GM19463 (cell line): ENCODE measurements around the gene SIX3.

Experiments
- ATAC-seq: cut with Tn5 transposase; IDR thresholded peaks from one replicate; pipeline ENCODE4 v1.9.1; 2021; ENCODE audit warnings: mild to moderate bottlenecking, moderate library complexity; ENCODE audit not compliant: unreplicated experiment

The SIX3 gene

DNA sequence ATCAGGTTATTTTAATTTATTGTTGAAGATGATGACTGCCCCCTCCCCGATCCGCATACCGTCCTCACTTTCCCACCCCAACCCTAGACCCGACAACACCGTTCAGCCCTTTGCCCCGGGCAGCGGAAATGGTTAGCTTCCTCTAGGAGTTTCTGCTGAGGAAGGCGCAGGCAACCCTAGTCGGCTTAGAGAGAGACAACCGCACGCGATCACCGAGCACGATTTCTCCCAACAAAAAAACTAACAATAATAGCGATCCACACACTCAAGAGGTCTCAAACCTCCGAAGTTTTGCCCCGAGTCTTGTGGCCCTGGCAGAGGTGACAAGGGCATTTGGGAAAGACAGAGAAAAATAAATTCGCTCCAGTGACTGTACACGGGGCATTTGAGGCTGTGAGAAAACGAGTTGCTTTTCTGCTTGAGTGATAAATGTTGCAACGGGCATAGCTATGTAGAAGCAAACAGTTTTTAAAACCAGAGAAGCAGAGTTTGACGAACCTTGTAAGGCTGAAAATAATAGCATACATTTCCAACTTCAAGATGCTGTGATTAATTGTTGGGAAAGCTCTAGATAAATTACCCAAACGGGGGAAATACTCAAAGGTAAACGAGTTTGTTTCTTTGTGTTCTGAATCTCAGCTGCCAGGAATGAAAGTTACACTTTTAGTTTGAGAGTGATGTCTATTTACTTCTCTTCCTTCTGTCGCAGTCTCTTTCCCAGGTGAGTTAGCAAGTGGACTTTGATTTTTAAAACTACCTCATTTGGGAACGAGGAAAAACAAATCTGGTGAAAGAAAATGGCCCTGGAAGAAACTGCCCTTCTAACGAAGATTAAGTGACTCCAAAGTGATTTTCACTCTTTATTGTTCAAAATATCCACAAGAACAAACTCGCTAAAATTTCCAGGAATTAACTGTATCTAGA, 11.0 kb upstream of the SIX3 start:
- ATAC-seq: no peak

- ATAC-seq: no peak
Observed at GRCh38 chr2:44931198-44931780, 10.2 kb upstream of the SIX3 start.

GRCh38 chr2:44932079-44932478, 9.4 kb upstream of the SIX3 start:
- no peak for ATAC-seq

DNA sequence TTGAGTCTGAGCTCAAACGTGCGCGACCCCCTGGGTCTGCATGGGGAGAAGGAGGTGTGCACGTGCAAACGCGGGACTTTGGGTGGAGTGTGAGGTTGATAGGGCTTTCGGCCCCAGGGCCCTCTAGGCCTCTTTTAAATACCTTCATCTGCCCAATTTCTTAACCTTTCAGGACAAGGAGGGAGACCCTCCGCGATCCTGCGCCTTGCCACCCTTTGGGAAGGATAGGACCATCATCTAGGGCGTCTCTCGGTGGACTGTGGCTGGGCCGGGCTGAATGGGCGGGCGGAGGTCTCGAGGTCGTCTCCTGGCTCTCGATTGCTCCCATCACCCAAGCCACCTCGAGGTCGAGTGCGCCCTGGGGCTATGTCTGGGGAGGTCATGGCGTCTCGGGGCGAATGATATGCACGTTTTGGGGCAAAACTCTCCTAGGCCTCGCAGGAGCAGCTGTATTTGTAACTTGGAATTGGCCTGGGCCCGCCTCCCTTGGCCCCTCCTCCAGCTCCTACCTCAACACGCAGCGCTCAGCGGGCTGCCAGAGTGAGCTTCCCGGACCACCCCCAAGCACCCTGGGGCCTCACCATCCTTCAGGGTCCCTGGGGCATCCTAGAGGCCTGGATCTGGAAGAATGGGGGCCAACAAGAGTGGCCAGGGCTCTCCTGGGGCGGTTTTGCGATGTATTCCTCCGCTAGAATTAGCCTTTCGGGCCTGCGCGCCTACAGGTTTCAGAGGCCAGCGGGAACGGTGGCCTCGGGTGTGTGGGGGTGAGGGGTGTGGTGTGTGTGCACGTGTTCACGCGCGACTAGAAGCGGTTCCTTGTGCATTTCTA, 8.7 kb upstream of the SIX3 start:
- no peak for ATAC-seq

DNA sequence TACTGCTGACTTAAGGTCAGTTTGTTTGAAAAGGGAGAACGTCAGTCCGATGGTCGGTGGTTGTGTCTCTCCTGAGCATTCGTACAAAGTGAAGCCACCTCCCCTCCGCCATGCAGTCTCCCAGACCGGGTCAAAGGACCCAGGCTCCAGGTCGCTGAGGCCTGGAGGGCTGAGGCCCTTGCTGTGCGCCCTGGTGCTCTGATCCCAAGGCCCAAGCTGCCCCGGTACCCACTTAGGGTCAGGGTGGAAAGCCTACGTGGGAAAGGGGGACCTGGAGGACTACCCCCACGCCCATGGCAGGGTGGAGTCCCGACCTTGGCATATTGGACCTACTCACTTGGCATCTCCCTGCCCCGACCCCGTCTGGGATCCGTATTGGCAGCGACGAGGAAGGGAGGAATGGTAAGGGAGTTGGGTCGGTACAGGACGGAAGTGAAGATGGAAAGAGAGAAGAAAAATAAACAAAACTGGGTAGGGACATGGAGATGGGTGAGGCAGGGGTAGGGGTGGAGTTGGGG, 8.0 kb upstream of the SIX3 start:
- ATAC-seq: no peak

GRCh38 chr2:44934038-44934982, 7.2 kb upstream of the SIX3 start:
- no peak for ATAC-seq

DNA sequence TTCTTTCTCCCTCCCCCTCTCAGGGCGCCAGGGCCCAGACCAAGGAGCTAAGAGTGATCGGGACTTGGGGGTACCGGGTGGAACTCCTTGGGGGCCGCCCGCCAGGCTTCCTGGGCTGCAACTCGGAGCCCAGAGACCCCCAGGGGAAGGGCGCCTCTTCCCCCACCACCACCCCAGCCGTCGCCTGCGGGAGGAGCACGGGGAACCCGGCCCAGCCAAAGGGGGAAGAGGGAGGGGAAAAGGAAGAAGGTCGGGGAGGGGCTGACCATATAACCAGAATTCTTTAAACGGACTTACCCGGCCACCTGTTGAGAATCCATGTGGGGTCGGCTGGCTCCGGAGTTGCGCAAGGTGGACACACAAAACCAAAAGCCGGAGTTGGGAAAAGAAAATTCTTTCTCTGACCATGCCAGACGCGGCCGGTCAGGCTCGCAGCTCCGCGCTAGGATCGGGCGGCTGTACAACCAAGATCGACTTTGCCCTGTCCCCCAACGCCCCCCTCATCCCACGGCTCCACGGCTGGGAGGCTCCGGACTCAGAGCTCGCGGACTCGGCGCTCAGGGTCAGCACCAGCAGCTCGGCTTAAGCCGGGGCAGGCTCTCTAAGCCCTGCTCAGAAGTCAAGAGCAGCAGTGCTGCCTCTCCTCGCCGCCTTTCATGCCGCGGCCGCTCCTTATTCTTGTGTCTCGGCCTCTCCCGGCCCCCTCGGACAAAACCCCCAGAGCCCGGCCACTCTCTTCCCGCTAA, 6.3 kb upstream of the SIX3 start:
- no peak for ATAC-seq

DNA sequence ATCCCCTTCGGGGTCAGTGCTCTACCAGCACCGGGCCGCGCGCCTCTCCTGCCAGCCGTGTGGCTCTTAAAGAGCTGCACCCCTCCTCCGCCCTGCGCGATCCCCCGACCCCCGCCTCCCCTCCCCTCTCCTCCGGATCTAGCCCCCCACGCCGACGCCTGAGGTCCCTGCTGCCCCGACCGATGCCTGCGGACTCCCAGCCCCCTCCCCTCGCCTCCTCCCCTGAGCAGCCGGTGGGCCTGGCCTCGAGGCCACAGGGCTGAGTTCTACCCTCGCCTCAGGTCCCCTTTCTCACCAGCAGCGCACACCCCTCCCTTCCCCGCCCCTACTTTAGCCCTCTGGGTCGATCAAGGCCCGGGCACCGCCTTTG, 5.8 kb upstream of the SIX3 start:
- ATAC-seq: no peak

- ATAC-seq: no peak
Observed at GRCh38 chr2:44936275-44936674, 5.2 kb upstream of the SIX3 start.

DNA sequence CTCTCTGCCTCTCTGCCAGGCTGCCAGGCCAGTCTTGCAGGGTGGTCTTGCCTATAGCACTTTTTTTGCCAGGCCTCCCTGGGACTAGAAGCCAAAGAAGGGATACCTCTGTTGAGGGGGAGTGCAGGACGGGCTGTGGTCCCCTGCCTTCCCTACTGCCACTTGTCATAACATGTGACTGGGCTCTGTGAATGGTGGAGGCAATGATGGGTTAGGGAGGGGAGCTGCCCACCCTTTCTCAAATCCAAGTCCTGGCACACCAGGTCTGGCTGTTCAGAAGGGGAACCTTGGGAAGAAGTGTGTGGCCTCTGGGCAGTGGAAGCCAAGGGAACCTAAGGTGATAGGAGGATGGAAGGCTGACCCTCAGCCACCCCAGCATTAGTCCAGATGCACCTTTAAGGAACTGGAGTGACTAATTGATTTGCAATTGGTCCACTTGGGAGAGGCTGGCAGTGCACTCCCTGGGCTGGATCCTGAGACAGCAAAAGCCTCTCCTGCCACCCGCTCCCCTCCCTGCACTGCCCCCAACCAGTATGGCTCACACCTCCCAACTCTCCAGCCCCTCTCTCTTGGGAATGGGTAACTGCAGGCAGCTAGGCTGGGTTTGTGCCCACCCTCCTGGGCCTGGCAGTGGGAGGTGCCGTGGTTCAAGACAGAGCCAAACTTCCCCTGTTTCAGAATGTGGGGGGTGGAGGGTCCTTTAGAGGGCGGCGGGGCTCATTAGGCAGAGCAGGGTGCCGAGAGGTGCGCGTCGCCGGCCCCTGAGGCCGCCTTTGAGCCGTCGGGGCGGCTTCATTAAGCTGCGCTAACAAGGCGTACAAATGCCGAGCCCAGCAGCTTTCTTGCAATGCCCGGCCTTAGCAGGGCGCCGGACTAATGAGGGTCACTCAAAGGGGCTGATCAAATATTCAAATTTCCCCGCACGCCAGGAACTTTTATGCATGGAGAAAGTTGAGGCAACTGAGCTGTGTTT, 4.5 kb upstream of the SIX3 start:
- ATAC-seq: no peak

DNA sequence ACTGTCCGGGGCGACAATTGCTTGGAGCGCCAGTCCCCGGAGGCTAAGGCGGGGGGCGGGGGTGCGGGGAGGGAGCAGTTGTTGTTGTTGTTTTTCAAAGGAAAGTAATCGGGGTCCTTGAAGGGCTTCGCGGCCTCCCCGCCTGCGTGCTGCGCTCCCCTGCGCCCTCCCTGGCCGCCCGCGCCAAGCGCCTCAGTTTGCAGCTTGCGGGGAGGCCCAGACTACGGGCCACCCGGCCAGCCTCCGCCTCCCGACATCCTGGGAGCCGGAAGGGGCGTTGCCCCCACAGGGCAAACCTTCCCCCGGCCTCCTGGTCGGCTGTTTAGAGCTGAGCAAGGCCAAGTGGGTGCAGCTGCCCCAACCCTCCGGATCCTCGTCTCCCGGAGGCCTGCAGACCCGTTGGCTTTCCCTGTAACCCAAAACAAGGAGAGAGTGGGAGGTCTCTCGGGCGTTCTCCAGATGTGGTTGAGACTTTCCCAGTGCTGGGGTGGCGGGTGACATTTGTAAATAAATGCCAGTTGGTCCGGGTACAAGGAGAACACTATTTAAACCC, 3.7 kb upstream of the SIX3 start:
- ATAC-seq: peak; percentile 36

GRCh38 chr2:44938287-44939105, 3.0 kb upstream of the SIX3 start:
- peak; percentile 21 for ATAC-seq

DNA sequence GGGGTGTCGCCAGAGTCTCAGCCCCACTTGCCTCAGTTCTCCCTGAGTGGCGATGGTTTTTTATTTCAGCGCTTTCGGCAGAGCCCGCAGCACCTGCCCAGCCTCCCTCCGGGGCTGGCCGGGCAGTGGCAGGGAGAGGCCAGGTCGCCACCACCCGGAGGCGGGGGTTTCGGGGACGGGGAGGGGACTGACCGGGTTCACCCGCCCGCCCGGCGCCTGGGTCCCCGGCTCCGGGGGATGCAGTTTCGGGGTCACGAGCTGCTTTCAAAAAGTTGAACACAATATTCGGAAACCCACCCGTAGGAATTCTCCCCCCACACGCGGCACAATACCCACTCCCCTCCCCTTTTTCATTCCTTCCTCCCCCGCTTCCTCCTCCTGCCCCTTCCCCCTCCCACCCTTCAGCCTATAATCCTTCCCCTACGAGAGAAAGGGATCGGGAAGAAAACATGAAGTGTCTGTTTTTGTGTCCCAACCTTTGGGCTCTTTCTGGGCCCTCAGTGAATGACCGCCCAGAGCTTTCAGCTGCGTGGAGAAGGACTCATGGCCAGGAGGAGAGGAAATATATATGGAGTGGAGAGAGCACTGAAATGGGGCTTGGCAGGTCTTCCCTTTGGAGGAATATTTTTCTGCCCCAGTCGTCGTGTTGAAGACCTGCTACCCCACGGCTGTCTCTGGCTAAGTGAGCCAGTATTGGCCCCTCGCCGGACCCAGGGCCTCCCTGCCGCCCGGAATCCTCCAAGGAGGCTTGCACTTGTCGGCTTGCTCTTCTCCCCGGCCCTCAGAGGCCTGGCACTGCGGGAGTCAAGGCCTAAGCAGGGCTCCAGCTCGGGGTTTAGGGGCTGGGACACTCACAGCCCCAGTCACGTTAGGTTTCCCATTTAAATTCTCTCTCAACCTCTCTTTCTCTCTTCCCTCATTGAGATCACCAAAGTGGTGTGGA, 2.1 kb upstream of the SIX3 start:
- ATAC-seq: no peak

GRCh38 chr2:44940049-44940494, 1.4 kb upstream of the SIX3 start:
- no peak for ATAC-seq

DNA sequence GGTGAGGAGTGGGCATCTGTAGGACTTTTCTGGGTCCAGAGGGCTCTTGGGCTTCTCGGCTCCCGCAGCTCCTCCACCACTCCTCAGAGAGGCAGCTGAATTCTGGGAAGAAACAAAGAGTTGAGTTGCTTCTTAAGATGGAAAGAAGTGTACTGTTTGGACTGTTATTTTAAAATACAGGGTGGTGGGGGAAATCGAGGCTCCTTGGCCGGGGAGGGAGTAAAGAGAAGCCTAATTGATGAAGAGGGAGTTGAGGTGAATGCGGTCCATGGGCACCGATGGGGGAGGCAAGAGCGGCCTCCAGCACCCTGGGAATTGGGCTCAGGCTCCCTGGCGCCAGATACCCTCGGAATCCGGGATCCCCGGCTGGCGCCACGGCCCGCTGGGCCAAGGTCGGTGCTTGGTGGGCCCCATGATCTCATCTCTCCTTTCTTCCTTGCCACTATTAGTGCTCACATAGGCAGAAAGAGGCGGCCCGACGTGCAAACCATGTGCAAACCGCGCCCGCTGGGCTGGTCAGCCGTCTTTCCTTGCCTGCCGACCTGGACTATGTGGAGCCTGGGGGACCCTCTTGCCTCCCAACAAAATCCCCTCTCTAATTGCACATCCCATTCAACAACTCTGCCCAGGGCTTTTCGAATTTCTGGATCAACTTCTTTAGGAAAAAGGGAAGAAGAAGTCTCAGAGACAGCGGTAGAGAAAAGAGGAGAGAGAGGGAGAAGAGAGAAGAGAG, 604 bp upstream of the SIX3 start:
- no peak for ATAC-seq
